GM18951 (cell line): ENCODE results near the gene PYCR2.
"Not testable (repeated sequence)": the region's sequence is repeated elsewhere in the genome, so short reads cannot be mapped to it uniquely, and the experiment has no call there.

Experiments used
- POLR2A ChIP-seq: IDR thresholded peaks from 4 replicates; pipeline ENCODE4 v1.6.1; 2011; ENCODE audit warnings: mild to moderate bottlenecking; ENCODE audit not compliant: insufficient read length, insufficient read depth; ENCODE audit errors: extremely low read depth
- in situ Hi-C: fragments of 300-500 bp; cut with MboI; formaldehyde crosslinking; loops from one replicate; pipeline ENCODE4 v1.12.0; 2022; ENCODE audit warnings: low sequenced_read_pairs, mixed read lengths, inconsistent platforms; ENCODE audit not compliant: unreplicated experiment

The PYCR2 gene

GRCh38 chr1:225899044-225899925 is 24.8 kb downstream of the PYCR2 start:
- TF ChIP-seq POLR2A, result no peak
- in situ Hi-C loops, result no loop called here

- TF ChIP-seq POLR2A, result no peak
Measured at GRCh38 chr1:225897595-225898514, 26.2 kb downstream of the PYCR2 start.

DNA sequence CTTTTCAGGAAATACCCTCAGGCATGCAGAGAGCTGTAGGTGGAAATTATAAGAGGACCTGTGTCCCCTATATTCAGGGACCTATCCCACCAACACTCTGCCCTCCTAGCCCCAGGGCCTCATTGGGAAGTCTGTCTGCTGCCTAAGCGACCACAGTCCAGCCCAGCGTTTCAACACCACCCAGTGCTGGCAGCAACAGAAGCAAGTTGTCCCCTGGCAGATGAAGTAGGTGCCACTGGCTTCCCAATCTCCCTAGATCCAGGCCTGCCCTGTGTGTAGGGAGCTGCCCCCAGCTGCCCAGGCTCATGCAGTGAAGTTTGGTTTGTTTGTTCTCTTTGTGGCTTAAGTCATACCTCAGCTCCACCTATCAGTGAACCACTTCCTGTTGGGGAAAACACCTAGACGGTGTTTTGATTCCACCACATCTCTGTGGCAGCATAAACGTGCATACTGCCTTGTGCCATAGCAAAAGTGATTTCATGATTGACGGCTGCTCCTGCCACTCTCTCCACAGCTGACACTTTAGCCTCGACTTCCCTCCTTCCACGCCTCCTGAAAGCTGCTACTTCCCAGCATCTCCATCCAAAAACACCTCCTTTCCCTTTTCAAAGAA is 27.0 kb downstream of the PYCR2 start:
- in situ Hi-C loops, result no loop called here
- TF ChIP-seq POLR2A, result peak; percentile 34

More at GRCh38 chr1:225897595-225898514, 26.2 kb downstream of the PYCR2 start:
- in situ Hi-C loops, result no loop called here

GRCh38 chr1:225896494-225896893 is 27.6 kb downstream of the PYCR2 start:
- TF ChIP-seq POLR2A, result no peak
- in situ Hi-C loops, result no loop called here

- TF ChIP-seq POLR2A, result no peak
- in situ Hi-C loops, result no loop called here
Measured at GRCh38 chr1:225892307-225892706, 31.7 kb downstream of the PYCR2 start.

GRCh38 chr1:225891229-225891972 is 32.6 kb downstream of the PYCR2 start:
- no peak for TF ChIP-seq POLR2A
- in situ Hi-C loops, result no loop called here

GRCh38 chr1:225890346-225891228 is 33.5 kb downstream of the PYCR2 start:
- in situ Hi-C loops, result no loop called here
- TF ChIP-seq POLR2A, result no peak

- in situ Hi-C loops, result no loop called here
- no peak for TF ChIP-seq POLR2A
Measured at GRCh38 chr1:225889743-225890142, 34.3 kb downstream of the PYCR2 start.

- no peak for TF ChIP-seq POLR2A
- in situ Hi-C loops, result no loop called here
Measured at GRCh38 chr1:225888898-225889601, 35.0 kb downstream of the PYCR2 start, which contains the start of gene LEFTY1. LEFTY1 (minus strand) TSS chr1:225889146; CDS start chr1:225889066, 80 bp downstream.

- in situ Hi-C loops, result no loop called here
- no peak for TF ChIP-seq POLR2A
Measured at GRCh38 chr1:225888289-225888897, 35.7 kb downstream of the PYCR2 start.

DNA sequence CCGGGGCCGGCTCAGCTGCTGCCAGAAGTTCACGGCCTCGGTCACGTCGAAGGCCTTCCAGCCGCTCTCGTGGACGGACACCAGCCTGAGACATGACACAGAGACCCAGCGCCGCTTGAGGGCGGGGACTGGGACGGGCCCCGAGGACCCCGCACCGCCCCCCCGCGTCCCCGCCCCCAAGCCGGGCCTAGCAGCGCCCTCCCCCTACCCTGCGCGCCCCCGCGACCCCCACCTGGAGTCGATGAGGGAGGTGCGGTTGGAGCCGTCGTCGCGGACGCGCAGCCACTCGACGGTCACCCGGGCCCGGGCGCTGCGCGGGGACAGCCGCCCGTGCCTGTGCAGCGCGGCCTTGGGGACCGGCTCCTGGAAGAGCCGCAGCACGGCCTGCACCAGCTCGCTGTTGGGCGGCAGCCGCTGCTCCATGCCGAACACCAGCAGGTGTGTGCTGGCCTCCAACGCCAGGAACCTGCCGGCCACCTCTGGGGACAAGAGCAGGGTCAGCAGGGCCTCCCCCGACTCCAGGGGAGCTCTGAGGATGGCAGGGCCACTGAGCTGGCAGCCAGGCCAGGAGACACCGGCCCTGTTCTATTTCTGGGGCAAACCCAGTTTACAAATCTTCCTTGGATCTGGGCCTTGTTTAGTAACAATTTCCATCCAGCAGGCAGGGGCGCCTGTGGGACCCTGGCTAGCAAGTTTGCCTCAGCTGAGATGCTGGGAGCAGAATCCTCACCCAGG is 36.3 kb downstream of the PYCR2 start:
- in situ Hi-C loops, result not testable (repeated sequence)
